NCI-H510A (cell line): ENCODE data around the gene CWC27.

ENCODE experiments used
- DNase-seq: peaks from one replicate; lab custom pipeline; 2025; lab: John Stamatoyannopoulos, UW

The CWC27 gene

GRCh38 chr5:64768358-64769312 lies at the start of gene CWC27, which contains the start of gene SREK1IP1:
Gene CWC27, plus strand, starts transcription at chr5:64768930. Its CDS starts 217 bp downstream, at chr5:64769147.
Gene SREK1IP1, minus strand, starts transcription at chr5:64768691. Its CDS starts 174 bp downstream, at chr5:64768517.
- DNase-seq, result peak; percentile 63

- DNase-seq, result no peak
These were observed 46.1 kb upstream of the CWC27 start for GRCh38 chr5:64722588-64722987.

- no peak for DNase-seq
These were observed 41.6 kb upstream of the CWC27 start for GRCh38 chr5:64727150-64727549.

GRCh38 chr5:64742411-64742810 lies 26.3 kb upstream of the CWC27 start:
- DNase-seq, result no peak

GRCh38 chr5:64742821-64743220 lies 25.9 kb upstream of the CWC27 start:
- no peak for DNase-seq

- DNase-seq, result no peak
These were observed 23.8 kb upstream of the CWC27 start for GRCh38 chr5:64744914-64745313.

GRCh38 chr5:64746446-64746845 lies 22.3 kb upstream of the CWC27 start:
- no peak for DNase-seq

GRCh38 chr5:64749385-64749784 lies 19.3 kb upstream of the CWC27 start:
- no peak for DNase-seq

GRCh38 chr5:64754066-64754465 lies 14.7 kb upstream of the CWC27 start:
- no peak for DNase-seq

- DNase-seq, result no peak
These were observed 9.8 kb upstream of the CWC27 start for GRCh38 chr5:64758901-64759300.

- DNase-seq, result no peak
These were observed 8.6 kb upstream of the CWC27 start for GRCh38 chr5:64759960-64760660.

GRCh38 chr5:64763948-64764503 lies 4.7 kb upstream of the CWC27 start:
- no peak for DNase-seq

GRCh38 chr5:64765804-64766504 lies 2.8 kb upstream of the CWC27 start:
- DNase-seq, result no peak

- no peak for DNase-seq
These were observed 1.8 kb upstream of the CWC27 start for GRCh38 chr5:64766941-64767340.

- no peak for DNase-seq
These were observed 772 bp upstream of the CWC27 start for GRCh38 chr5:64767959-64768357.

- DNase-seq, result no peak
These were observed 1.1 kb downstream of the CWC27 start for GRCh38 chr5:64769855-64770254.

GRCh38 chr5:64771736-64772135 lies 3.0 kb downstream of the CWC27 start:
- no peak for DNase-seq

GRCh38 chr5:64773533-64773932 lies 4.8 kb downstream of the CWC27 start:
- no peak for DNase-seq

- DNase-seq, result no peak
These were observed 6.6 kb downstream of the CWC27 start for GRCh38 chr5:64775291-64775690.

- DNase-seq, result peak; percentile 19
These were observed 15.8 kb downstream of the CWC27 start for GRCh38 chr5:64784451-64785025.

- DNase-seq, result no peak
These were observed 17.6 kb downstream of the CWC27 start for GRCh38 chr5:64786372-64786771.

GRCh38 chr5:64788156-64788555 lies 19.4 kb downstream of the CWC27 start:
- no peak for DNase-seq
